Activated T-cell treated with anti-CD3 and anti-CD28 coated beads for 4 hours (primary cell): ENCODE data around the gene UBL5.
"Not testable (repeated sequence)": the region's sequence is repeated elsewhere in the genome, so short reads cannot be mapped to it uniquely, and the experiment has no call there.

Source experiments
- DNase-seq: peaks from one replicate; pipeline ENCODE4 v3.0.0-alpha.2; 2020

The UBL5 gene

DNA sequence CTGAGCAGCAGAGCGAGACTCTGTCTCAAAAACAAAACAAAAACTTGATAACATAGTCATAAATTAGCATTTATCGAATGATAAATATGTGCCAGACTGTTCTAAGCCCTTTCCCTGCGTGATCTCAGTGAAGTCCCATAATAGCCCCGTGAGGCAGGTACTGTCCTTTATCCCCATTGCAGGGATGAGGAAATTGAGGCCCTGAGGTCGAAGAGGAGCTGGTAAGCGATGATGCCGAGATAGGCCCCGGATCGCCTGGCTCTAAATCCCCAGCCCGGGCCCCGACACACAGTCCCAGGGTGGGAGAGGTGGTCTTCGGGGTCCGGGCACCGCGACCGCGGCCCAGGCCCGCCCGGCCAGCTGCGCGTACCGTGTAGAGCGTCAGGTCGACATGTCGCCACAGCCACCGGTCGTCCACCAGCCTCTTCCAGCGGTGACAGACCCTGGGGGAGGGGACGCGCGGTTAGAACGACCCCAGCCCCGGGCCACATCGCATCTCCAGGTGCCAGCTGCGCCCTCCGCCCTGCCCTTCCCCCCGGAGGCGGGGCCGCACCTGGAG is 9.5 kb upstream of the UBL5 start:
- DNase-seq, result no peak

GRCh38 chr19:9818734-9819595 is 8.8 kb upstream of the UBL5 start, which contains the start of gene FBXL12:
Gene FBXL12 (minus strand): TSS chr19:9819079. CDS start chr19:9818813, 266 bp downstream.
- peak; percentile 100 for DNase-seq

DNA sequence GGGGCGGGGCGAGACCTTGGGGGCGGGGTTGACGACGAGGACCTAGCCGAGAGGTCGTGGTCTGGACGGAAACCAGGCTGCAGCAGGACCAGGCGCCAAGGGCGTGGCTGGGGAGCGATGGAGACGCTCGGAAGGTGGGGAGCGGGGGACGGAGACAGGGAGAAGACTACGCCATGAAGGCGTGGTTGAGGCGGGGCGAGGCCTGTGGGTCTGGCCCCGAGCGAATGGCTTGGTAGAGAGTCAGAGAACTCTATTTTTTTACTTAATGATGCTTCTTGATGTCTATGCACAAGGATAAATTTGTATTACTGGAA is 8.2 kb upstream of the UBL5 start:
- no peak for DNase-seq

DNA sequence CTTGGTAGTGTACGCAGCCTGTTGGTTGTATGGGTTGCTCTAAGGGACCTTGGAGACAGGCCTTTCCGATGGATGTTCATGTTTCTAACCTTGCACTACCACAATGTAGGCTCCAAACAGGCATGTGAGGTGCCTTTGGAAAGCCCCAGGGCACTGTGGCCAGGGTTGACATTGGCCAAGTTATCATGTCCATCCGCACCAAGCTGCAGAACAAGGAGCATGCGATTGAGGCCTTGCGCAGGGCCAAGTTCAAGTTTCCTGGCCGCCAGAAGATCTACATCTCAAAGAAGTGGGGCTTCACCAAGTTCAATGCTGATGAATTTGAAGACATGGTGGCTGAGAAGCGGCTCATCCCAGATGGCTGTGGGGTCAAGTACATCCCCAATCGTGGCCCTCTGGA is 7.7 kb upstream of the UBL5 start:
- not testable (repeated sequence) for DNase-seq

- no peak for DNase-seq
Measured at GRCh38 chr19:9823816-9824215, 3.9 kb upstream of the UBL5 start.

DNA sequence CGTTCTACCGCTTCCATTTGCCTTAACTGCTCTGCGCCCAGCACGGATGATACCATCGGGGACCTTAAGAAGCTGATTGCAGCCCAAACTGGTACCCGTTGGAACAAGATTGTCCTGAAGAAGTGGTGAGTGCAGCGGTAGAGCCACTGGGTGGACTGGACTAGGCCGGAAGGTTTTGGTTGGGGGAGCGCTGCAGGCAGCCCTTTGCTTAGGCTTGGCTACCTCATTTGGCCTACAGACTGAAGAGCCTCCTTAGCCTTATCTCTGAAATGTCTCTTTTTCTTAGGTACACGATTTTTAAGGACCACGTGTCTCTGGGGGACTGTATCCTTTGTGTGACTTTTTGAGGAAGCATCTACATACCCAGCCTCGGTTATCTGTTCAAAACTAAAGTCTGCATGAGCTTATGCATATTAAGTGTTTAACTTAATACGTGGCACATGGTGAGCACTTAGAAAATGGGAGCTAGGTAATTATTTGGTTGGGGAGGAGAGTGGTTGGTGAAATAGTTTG is 889 bp downstream of the UBL5 start:
- no peak for DNase-seq

- DNase-seq, result no peak
Measured at GRCh38 chr19:9834307-9834725, 6.6 kb downstream of the UBL5 start.

DNA sequence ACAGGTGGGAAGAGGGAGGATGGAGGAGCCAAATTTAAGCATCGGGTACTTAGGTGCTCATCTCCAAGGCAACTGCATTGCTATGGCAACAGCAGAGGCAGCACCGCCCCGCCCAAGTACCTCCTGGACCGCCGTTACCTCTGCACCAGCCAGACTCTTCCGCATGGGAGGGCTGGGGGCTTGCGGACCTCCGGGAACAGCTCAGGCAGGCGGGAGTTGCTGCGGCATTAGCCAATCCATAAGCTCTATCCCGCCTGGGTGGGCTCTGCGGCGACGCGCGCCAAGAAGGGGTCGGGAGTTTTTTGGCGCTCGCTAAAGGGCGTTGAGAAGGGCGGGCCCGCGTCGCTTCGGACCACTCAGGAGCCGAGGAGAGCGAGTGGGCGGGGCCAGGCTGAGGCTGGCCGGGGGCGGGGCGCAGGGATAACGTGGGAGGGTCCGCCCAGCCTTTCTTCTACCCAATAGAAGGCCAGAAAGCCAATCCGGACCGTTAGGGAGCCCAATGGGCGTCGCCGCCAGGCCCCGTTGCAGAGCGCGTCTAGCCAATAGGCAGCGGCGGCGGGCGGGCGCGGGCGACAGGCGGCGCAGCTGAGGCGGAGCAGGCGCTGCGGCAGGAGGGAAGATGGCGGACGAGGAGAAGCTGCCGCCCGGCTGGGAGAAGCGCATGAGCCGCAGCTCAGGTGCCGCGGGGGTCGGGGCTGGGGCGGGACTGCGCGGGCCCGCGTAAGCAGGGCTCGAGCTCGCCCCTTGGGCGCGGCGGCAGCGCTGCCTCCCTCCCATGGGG is 7.2 kb downstream of the UBL5 start, which contains the start of gene PIN1:
Gene PIN1, plus strand, starts transcription at position 593 of the 781 bp plus-strand sequence. Its CDS starts 27 bp downstream, at position 620.
- peak; percentile 97 for DNase-seq

GRCh38 chr19:9835507-9835949 is 7.8 kb downstream of the UBL5 start:
- DNase-seq, result no peak

GRCh38 chr19:9836021-9836420 is 8.3 kb downstream of the UBL5 start:
- no peak for DNase-seq

DNA sequence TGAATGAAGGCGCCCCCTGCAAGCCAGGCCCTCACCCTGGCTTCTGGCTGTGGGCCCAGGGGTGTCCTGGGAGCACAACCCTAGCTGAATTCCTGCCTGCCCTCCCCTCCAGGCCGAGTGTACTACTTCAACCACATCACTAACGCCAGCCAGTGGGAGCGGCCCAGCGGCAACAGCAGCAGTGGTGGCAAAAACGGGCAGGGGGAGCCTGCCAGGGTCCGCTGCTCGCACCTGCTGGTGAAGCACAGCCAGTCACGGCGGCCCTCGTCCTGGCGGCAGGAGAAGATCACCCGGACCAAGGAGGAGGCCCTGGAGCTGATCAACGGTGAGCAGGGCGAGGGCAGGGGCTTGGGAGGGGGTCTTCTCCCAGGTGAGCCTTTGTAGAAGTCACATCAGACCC is 10.6 kb downstream of the UBL5 start:
- DNase-seq, result no peak

DNA sequence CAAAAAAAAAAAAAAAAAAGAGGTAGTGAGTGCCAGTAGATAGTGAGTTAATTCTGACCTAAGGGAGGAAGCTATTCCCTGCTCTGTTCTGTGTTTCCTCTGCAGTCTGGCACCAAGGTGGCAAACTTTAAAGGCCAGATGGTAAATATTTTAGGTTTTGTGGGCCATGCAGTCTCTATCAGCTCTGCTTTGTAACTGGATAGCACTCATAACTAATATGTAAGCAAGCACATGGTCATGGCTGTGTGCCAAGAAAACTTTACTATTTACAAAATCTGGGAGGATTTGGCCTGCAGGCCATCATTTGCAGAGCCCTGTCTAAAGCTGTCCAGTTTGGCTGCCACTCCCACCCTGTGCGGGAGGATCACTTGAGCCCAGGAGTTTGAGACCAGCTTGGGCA is 11.7 kb downstream of the UBL5 start:
- no peak for DNase-seq

DNA sequence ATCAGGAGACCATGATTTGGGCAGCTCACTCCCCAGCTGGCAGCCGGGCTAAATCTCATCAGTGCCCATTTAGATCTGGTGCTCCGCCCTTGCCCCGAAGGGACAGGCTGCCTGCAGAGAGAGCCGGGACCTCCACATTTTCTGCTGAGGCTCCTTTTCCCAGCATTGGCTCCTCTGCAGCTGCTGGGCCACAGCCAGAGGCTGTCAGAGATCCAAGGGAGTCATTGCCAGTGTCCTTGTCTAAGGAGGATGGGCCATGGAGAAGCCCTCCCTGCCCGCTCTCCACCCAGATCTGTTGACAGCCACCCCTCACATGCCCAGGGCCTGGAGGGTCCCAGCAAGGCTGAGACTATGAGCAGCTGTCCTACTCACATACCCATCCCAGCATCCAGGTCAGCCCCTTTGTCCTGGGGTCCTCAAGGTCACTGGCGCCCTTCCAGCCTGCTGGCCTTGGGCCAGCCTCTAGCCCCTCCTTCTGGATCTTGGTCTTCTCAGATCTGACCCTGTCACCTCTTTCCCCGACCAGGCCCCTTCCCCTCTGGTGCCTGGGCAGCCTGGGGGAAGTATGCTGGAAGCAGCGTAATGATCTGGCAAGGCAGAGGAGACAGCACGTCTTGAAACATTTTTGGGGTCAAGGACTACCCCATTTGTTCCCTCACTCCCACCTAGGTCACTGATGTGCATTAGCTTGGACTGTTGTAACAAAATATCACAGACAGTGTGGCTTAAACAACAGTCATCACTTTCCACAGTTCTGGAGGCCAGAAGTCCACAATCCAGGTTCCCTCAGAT is 15.3 kb downstream of the UBL5 start:
- DNase-seq, result no peak

- DNase-seq, result not testable (repeated sequence)
Measured at GRCh38 chr19:9843626-9844273, 16.0 kb downstream of the UBL5 start.

GRCh38 chr19:9847087-9847671 is 19.5 kb downstream of the UBL5 start:
- no peak for DNase-seq

DNA sequence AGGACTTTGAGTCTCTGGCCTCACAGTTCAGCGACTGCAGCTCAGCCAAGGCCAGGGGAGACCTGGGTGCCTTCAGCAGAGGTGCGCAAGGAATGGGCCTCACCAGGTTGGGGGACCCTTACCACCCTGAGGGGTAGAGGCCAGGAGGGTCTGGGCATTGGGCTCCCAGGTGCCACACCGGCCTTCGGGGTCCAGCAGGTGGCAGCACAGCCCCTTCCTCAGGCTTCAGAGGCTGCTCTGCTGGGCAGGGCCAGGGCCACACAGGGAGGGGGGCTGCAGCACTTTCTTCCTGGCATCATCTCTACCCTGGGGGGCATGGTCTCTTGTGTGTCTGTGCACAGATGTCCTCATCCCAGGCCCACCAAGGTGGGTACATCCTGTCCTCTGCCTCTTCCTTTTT is 20.3 kb downstream of the UBL5 start:
- no peak for DNase-seq

DNA sequence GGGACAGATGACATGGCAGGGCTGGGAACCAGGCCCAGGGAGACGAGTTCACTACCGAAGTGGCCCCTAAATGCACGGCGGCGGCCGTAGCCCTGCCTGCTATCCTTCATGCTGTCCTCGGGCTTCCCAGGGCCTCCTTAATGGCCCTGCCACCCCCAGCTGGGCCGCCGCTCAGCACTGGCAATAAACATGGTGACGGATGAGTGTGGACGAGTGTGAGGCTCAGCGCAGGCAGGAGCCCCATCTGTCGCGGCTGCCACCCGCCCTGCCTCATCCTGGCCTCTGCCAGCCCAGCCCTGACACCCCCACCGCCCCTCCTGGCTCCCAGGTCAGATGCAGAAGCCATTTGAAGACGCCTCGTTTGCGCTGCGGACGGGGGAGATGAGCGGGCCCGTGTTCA is 21.0 kb downstream of the UBL5 start:
- DNase-seq, result no peak

GRCh38 chr19:9849791-9850190 is 22.1 kb downstream of the UBL5 start:
- no peak for DNase-seq

GRCh38 chr19:9850235-9850959 is 22.7 kb downstream of the UBL5 start:
- DNase-seq, result no peak

DNA sequence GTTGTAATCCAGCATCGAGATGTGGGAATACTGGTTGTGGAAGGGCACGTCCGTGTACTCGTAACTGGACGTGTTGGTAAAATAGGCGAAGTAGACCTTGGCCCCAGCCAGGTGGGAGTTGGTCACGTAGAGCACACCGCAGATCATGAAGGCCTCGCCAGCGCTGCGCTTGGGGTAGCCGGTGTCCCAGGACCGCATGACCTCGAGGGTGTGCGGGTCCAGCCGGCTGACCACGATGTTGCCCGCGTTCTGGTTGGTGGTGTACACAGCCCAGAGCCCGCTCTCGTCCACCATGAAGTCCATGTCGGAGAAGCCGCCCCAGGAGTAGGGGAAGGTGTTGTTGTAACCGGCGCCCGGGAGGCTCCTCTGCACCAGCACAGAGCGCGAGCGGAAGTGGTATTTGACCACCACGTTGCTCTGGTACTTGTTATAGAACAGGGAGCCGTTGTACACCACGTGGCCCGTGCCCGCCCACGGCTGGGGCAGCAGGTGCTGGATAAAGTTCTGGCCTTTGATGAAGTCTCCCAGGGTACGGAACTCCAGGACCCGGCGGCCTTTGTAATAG is 26.6 kb downstream of the UBL5 start:
- DNase-seq, result no peak

- DNase-seq, result no peak
Measured at GRCh38 chr19:9856609-9857008, 28.9 kb downstream of the UBL5 start.
